ENCODE results near the gene MRGPRD.

MRGPRD gene

GRCh38 chr11:68942095-68942620 lies 38.6 kb downstream of the MRGPRD start:
- DNase-seq (ENCODE audit: low read depth) = no peak
- TF ChIP-seq CTCF (IDR thresholded peaks at IDR 0.05; ENCODE audit: low read length, missing control alignments) = no peak
- no peak overlapping the region for H3K4me3 ChIP-seq (replicated peaks; ENCODE audit: low read depth, low read length)

- no peak for DNase-seq (ENCODE audit: low read depth)
- TF ChIP-seq CTCF (IDR thresholded peaks at IDR 0.05; ENCODE audit: low read length, missing control alignments) = no peak
- no peak overlapping the region for H3K4me3 ChIP-seq (replicated peaks; ENCODE audit: low read depth, low read length)
Observed at GRCh38 chr11:68941324-68942094, 39.3 kb downstream of the MRGPRD start.

- TF ChIP-seq CTCF (IDR thresholded peaks at IDR 0.05; ENCODE audit: low read length, missing control alignments) = no peak
- H3K4me3 ChIP-seq (replicated peaks; ENCODE audit: low read depth, low read length) = no peak overlapping the region
- DNase-seq (ENCODE audit: low read depth) = no peak
Observed at GRCh38 chr11:68940651-68941323, 40.0 kb downstream of the MRGPRD start.

GRCh38 chr11:68939583-68940555 lies 40.9 kb downstream of the MRGPRD start:
- DNase-seq (ENCODE audit: low read depth) = no peak

GRCh38 chr11:68938816-68939582 lies 41.8 kb downstream of the MRGPRD start:
- no peak for DNase-seq (ENCODE audit: low read depth)
- H3K4me3 ChIP-seq (replicated peaks; ENCODE audit: low read depth, low read length) = no peak overlapping the region
- no peak for TF ChIP-seq CTCF (IDR thresholded peaks at IDR 0.05; ENCODE audit: low read length, missing control alignments)

More at GRCh38 chr11:68939583-68940555, 40.9 kb downstream of the MRGPRD start:
- no peak overlapping the region for H3K4me3 ChIP-seq (replicated peaks; ENCODE audit: low read depth, low read length)
- no peak for TF ChIP-seq CTCF (IDR thresholded peaks at IDR 0.05; ENCODE audit: low read length, missing control alignments)

GRCh38 chr11:68938088-68938487 lies 42.7 kb downstream of the MRGPRD start:
- TF ChIP-seq CTCF (IDR thresholded peaks at IDR 0.05; ENCODE audit: low read length, missing control alignments) = no peak
- no peak for DNase-seq (ENCODE audit: low read depth)
- no peak overlapping the region for H3K4me3 ChIP-seq (replicated peaks; ENCODE audit: low read depth, low read length)

Data from fibroblast of pulmonary artery (primary cell).